RWPE2 (cell line): ENCODE measurements around the gene SPTLC2.

Experiments
- ATAC-seq: fragments of 200-7000 bp; cut with Tn5 transposase; 3 replicates; pipeline ENCODE4 v1.9.1; 2021; ENCODE audit warnings: low read depth
- DNase-seq: peaks from one replicate; pipeline ENCODE4 v3.0.0-alpha.2; 2020; ENCODE audit warnings: low spot score
- H3K27ac ChIP-seq: fragments of 450-650 bp; 2 replicates; pipeline ENCODE4 v1.5.1; 2017; ENCODE audit warnings: mild to moderate bottlenecking; ENCODE audit not compliant: poor library complexity, severe bottlenecking
- H3K27me3 ChIP-seq: fragments of 250-450 bp; sonication (Bioruptor Pico); 2 replicates; pipeline ENCODE4 v1.5.1; 2021; ENCODE audit warnings: mild to moderate bottlenecking, moderate library complexity; ENCODE audit not compliant: insufficient read depth, poor library complexity, severe bottlenecking
- H3K36me3 ChIP-seq: fragments of 250-450 bp; sonication (Bioruptor Pico); 2 replicates; pipeline ENCODE4 v1.5.1; 2020; ENCODE audit warnings: low read depth, mild to moderate bottlenecking, moderate library complexity
- H3K4me1 ChIP-seq: fragments of 250-450 bp; sonication (Bioruptor Pico); 2 replicates; pipeline ENCODE4 v1.5.1; 2021; ENCODE audit warnings: mild to moderate bottlenecking, moderate library complexity; ENCODE audit not compliant: insufficient read depth, poor library complexity, severe bottlenecking
- H3K4me3 ChIP-seq: fragments of 250-450 bp; sonication (Bioruptor Pico); 2 replicates; pipeline ENCODE4 v1.5.1; 2021; ENCODE audit warnings: mild to moderate bottlenecking, moderate library complexity; ENCODE audit not compliant: severe bottlenecking
- H3K9me3 ChIP-seq: fragments of 250-450 bp; sonication (Bioruptor Pico); 2 replicates; pipeline ENCODE4 v1.5.1; 2021; ENCODE audit warnings: mild to moderate bottlenecking, moderate library complexity; ENCODE audit not compliant: severe bottlenecking
- TF ChIP-seq, protein P1 (sequence below): fragments of 450-650 bp; IDR thresholded peaks from one replicate; pipeline ENCODE4 v1.5.1; 2017; ENCODE audit warnings: mild to moderate bottlenecking, moderate library complexity; ENCODE audit not compliant: poor library complexity, severe bottlenecking

SPTLC2 gene

DNA sequence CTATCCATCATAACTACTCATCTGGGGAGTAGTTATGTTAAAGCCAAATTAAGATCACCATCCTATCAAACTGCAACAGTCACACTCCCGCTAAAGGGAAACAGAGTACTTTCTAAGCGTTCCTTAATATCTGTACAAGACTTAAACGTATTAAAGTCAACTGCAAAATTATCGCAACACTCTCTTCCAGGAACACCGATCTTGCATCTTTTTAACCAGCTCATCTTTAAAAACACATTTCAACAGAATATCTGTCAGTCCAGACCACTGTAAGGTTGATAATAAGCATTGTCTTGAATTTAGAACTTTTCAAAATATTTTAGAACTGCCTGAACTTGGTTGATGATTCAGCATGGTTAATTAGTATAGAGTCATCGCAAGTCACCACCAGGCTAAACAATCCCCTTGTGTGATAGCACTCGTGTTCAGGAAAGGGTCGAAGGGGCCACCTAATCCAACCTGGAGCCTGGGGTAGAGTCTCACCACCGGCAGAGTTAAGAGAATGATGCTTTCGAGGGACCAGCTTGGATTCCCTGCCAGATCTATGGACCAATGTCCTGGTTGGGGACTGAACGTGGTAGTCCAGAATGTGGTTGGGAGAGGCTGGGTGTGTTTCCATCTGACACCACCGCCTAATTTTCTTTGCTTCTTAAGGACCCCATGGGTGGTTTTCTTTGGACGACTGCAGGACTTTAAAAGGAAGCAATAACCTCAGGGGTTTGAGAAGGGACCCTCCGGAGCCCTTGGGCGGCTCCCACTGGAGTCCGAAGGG, 890 bp downstream of the SPTLC2 start:
- Histone ChIP-seq H3K27ac (peak overlapping the region; percentile 80), H3K4me3 (peak overlapping the region; percentile 79), H3K9me3 (no peaks in the 10 kb centered on the region), H3K4me1 (peaks cover 21% of the 10 kb centered on the region), H3K27me3 (no peaks in the 10 kb centered on the region), H3K36me3 (peaks cover 8% of the 10 kb centered on the region)
- ATAC-seq, result no peak
- DNase-seq, result no peak
- TF ChIP-seq, protein P1, sequence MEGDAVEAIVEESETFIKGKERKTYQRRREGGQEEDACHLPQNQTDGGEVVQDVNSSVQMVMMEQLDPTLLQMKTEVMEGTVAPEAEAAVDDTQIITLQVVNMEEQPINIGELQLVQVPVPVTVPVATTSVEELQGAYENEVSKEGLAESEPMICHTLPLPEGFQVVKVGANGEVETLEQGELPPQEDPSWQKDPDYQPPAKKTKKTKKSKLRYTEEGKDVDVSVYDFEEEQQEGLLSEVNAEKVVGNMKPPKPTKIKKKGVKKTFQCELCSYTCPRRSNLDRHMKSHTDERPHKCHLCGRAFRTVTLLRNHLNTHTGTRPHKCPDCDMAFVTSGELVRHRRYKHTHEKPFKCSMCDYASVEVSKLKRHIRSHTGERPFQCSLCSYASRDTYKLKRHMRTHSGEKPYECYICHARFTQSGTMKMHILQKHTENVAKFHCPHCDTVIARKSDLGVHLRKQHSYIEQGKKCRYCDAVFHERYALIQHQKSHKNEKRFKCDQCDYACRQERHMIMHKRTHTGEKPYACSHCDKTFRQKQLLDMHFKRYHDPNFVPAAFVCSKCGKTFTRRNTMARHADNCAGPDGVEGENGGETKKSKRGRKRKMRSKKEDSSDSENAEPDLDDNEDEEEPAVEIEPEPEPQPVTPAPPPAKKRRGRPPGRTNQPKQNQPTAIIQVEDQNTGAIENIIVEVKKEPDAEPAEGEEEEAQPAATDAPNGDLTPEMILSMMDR, result no peak

DNA sequence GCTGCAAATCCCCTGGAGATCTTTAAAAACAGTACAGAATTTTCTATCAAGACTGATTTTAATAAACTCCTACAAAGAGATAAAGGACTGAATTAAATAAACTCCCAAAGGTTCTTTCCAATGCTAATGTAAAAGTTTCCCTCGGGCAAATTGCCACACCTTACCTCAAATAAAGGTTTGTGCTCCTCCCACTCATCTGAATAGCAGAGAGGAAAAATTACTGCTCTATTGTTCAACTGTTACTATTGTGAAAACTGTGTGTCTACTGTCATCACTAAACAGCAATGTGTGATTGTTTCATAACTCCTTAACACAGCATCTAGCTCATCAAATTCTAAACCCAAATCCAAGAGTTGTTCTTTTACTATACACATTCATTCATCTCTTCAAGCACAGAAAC, 3.2 kb downstream of the SPTLC2 start:
- Histone ChIP-seq H3K4me3 (no peak overlapping the region), H3K9me3 (no peaks in the 10 kb centered on the region), H3K27me3 (no peaks in the 10 kb centered on the region), H3K36me3 (peaks cover 8% of the 10 kb centered on the region), H3K4me1 (peaks cover 21% of the 10 kb centered on the region), H3K27ac (peak overlapping the region; percentile 60)
- no peak for ATAC-seq
- DNase-seq, result no peak
- TF ChIP-seq, protein P1, result no peak

DNA sequence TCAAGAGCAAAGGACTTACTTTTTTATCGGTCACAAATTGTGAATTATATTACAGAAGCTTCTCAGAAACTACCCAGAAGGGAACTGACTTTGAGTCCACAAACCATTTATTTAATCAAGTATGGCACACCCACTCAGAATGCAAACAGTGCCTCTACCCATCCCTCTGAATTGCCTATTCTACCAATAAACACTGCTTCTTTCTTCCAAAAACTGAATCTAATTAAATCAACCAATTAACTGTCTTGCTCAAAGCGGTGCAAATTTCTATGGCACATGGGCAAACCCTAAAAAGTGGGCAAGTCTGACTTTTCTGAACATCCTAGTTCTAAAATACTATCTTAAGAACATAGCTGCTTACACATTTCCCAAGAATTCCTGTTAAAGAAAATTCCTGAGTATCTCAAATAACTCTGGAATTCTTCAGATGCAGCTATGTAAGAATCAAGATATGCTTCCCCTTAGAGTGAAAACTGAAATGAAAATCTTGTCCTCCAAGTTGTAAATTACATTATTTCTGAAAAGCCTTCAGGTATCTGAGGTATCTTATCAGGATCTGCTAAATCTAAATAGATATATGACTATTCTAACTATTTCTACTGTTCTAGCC, 4.3 kb downstream of the SPTLC2 start:
- TF ChIP-seq, protein P1, result no peak
- no peaks in the 10 kb centered on the region for H3K9me3 ChIP-seq
- no peak overlapping the region for H3K4me3 ChIP-seq
- no peaks in the 10 kb centered on the region for H3K27me3 ChIP-seq
- H3K4me1 ChIP-seq, result peaks cover 21% of the 10 kb centered on the region
- DNase-seq (no peak), ATAC-seq (no peak)
- peak overlapping the region; percentile 60 for H3K27ac ChIP-seq
- H3K36me3 ChIP-seq, result peaks cover 11% of the 10 kb centered on the region

DNA sequence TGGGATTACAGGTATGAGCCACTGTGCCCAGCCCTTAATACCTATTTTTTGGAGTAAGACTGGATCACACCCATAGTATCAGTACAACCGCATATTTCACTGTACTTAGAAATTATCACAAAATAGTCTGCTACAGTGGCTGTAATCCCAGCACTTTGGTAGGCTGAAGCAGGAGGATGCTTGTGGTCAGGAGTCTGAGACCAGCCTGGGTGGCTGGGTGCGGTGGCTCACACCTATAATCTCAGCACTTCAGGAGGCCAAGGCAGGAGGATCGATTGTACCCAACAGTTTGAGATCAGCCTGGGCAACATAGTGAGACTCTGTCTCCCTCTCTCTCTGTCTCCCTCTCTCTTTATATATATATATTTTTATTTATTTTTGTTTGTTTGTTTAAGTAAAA, 5.9 kb downstream of the SPTLC2 start:
- Histone ChIP-seq H3K27me3 (no peaks in the 10 kb centered on the region), H3K36me3 (peaks cover 13% of the 10 kb centered on the region), H3K27ac (no peak overlapping the region), H3K4me1 (peaks cover 21% of the 10 kb centered on the region), H3K4me3 (no peak overlapping the region), H3K9me3 (no peaks in the 10 kb centered on the region)
- TF ChIP-seq, protein P1, result no peak
- ATAC-seq (no peak), DNase-seq (no peak)

DNA sequence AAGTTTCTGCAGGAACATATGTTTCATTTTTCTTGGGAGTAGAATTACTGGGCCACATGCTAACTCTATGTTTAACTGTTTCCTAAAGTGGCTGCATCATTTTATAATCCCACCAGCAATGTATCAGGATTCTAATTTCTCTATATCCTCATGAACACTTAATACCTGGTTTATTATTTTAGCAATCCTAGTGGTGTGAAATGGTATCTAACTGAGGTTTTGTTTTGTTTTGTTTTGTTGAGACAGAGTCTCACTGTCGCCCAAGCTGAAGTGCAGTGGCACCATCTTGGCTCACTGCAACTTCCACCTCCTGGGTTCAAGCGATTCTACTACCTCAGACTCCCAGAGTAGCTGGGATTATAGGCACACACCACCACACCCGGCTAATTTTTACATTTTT, 6.5 kb downstream of the SPTLC2 start:
- no peaks in the 10 kb centered on the region for H3K27me3 ChIP-seq
- no peak overlapping the region for H3K4me3 ChIP-seq
- H3K4me1 ChIP-seq, result peaks cover 21% of the 10 kb centered on the region
- DNase-seq, result no peak
- H3K36me3 ChIP-seq, result peaks cover 13% of the 10 kb centered on the region
- H3K9me3 ChIP-seq, result no peaks in the 10 kb centered on the region
- TF ChIP-seq, protein P1, result no peak
- no peak for ATAC-seq
- H3K27ac ChIP-seq, result no peak overlapping the region
